AML-193 (cell line): ENCODE data around the gene CATSPERD.

ENCODE experiments used
- DNase-seq, 2 experiments: peaks; one replicate each; lab custom pipeline; 2025; lab: John Stamatoyannopoulos, UW

The CATSPERD gene

GRCh38 chr19:5785423-5785822 is 65.0 kb downstream of the CATSPERD start:
- DNase-seq: no peak

DNA sequence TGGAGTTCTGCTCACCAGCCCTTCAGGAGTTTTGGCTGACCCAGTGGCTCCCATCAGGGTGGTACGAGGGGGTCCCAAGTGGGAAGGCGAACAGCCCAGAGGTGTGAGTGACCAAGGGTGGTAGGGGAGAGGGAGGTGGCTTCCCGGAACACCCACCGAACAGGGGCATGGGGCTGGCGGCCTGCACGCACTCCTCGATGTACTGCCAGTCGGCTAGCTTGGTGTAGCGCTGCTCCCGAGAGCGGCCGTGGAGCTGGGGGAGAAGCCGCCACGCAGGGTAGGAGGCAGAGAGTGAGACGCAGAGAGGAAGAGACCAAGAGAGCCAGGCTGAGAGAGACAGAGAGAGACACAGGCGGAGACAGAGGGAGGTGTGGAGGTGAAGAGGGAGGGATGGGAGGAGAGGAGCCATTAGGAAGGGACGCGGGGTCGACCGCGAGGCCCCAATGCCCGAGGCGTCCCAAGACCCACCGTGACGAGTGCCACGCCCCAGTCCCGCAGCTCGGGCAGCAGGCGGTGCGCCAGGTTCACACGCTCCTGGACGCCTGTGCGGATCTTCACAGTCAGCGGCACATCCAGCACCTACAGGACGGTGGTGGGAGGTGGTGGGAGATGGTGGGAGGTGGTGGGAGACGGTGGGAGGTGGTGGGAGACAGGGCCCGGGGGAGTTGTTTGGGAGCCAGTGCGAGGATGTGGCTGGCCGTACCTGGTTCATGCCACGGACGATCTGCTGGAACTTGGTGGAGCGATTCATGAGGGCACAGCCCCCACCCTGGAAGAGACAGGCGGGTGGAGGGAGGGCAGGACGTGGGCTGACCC is 66.4 kb downstream of the CATSPERD start:
- no peak for DNase-seq

DNA sequence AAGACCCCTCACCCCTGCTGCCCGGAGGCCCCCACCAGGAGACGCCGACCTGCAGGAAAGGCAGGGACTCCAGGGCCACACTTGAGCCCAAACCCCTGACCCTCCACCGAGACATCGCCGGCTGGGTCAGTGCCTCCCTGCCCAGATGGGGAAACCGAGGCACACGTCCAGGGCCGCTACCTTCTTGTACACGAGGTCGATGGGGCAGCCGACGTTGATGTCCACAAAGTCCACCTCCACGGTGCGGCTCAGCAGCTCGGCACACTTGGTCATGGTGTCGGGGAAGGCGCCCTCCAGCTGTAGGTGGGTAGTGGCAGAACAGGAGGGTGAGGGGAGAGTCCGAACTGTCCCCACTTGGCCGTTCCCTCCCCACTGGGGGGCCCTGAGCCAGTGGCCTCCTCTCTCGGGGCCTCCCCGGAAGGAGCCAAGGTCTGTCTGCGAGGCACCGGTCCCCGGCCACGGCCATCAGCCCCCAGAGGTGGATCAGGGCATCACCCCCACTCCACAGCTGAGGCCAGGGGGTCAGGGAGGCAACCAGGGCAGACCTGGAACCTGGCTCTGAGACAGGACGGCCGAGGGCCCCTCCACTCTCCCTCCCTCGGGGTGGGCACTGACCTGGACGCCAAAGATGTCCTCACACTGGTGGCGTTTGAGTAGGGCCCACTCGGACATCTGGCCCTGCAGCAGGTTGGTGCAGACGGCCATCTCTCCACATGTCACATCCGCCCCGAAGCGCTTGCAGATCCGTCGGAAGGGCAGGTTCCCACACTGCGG is 67.2 kb downstream of the CATSPERD start:
- no peak for DNase-seq

DNA sequence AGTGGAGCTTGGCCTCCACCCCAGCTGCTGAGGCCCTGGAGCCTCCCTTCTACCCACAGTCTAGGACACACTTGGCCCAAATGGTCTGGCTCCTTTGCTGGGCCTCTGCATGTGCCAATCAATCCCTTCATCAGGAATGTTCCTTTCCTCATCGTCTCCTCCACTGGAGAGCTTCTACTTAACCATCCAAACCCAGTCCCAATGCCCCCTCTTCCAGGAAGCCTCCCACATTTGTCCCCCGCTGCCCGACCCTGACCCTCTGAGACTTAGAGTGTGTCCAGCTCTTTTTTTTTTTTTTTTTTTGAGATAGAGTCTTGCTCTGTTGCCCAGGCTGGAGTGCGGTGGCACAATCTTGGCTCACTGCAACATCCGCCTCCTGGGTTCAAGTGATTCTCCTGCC is 68.0 kb downstream of the CATSPERD start:
- no peak for DNase-seq

DNA sequence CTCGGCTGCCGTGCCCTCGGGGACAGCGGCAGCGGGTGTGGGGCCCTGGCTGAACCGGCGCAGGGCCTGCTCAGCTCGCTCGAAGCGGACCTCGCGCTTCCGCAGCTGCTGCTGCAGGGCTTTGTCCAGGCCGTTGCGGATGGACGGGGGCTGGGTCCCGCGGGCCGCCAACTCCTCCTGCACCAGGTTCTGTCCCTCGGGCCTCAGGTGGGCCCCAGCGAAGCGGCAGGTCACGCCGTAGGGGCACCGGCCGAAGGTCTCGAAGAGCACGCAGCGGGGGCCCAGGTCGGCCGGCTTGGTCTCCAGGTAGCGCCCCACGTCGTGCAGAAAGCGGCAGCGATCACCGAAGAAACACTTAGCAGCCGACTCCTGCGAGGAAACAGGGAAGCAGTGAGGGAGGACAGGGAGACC is 68.9 kb downstream of the CATSPERD start:
- no peak for DNase-seq

DNA sequence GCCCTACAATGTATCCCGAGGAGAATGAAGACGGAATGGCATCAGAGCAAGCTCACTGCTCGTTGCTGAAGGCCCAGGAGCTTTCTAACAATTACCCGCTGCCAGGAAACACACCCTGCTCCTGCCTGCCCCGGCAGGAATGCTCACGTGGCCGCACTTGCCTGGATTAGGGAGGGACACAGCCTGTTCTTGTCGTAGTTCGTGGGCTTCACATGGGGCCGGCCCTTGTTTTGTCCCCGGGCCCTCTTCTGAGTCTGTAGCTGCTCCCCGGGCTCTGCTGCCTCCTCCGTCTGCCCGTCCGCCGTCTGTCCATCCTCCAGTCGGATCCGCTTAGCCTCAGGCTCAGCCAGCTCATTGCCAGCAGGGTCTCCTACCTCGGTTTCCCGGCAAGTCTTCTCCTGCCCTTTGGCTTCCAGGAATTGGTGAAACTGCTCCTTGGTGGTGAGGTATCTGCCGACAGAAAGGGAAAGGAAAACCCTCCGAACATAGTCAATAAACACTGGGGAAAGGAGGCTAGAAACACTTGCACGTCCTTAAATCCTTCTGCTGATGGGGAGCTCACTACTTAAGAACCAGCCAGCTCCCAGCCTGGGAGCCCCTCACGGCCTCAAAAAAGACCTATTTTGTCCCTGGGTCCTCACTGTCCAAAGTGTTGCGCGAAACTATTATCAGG is 69.6 kb downstream of the CATSPERD start:
- DNase-seq: no peak

- DNase-seq: peak; percentile 92 to 95
These were observed 70.4 kb downstream of the CATSPERD start, which contains the start of gene DUS3L for GRCh38 chr19:5790559-5791520. Gene DUS3L (minus strand): TSS chr19:5791163. CDS start chr19:5791141, 22 bp downstream.

- no peak for DNase-seq
These were observed 71.8 kb downstream of the CATSPERD start for GRCh38 chr19:5792224-5792623.

GRCh38 chr19:5793188-5793587 is 72.8 kb downstream of the CATSPERD start:
- no peak for DNase-seq

DNA sequence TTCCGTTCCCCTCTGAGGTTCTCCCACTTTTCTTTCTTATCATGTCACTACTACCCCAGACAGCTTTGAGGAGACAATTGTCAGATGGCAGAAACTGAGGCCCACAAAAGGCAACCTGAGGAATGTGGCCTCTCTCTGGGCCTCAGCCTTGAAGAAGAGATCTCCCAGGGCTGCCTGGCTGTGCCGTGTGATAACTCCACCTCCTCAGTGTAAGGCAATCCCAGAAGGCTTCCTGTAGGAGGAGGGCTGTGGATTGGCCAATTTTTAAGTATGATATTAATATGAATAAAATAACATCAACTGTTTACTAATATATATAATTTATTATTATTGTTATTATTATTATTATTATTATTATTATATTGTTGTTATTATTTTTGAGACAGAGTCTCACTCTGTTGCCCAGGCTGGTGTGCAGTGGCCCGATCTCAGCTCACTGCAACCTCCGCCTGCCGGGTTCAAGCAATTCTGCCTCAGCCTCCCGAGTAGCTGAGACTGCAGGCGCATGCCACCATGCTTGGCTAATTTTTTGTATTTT is 75.0 kb downstream of the CATSPERD start:
- DNase-seq: no peak

GRCh38 chr19:5798244-5798643 is 77.8 kb downstream of the CATSPERD start:
- no peak for DNase-seq

- no peak for DNase-seq
These were observed 79.1 kb downstream of the CATSPERD start for GRCh38 chr19:5799247-5800241.

DNA sequence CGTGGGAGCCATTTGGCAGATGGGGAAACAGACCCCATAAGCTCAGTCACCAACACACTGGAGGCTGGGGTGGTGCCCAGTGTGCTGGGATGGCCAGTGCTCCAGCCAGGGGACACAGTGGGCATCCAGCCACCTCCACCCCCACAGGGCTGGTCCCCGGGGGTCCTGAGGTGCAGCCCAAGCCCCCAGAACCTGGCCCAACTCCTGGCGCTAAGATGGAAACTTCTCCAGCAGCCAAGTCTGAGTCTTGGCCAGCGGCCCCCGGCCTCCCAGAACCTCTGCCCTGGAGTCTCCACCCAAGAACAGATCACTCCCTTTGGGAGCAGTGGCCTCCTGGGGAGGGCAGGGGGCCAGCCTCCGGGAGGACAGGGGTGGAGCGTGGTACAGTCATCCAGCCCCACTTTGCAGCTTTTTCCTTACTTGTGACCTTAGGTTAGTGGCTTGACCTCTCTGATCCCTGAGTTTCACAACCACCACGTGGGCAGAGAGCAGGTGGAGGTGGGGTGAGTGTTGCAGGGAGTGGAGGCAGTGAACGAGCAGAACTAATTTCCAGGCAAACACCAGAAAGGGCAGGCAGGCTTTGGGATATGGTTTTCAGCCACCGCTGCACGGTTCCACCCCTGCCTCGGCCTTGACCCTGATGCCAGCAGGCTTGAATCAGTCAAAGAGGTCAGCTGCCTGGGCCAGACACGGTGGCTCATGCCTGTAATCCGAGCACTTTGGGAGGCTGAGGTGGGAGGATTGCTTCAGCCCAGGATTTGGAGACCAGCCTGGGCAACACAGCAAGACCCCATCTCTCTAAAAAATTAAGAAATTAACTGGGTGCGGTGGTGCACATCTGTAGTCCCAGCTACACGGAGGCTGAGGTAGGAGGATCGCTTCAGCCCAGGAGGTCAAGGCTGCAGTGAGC is 80.2 kb downstream of the CATSPERD start:
- no peak for DNase-seq

DNA sequence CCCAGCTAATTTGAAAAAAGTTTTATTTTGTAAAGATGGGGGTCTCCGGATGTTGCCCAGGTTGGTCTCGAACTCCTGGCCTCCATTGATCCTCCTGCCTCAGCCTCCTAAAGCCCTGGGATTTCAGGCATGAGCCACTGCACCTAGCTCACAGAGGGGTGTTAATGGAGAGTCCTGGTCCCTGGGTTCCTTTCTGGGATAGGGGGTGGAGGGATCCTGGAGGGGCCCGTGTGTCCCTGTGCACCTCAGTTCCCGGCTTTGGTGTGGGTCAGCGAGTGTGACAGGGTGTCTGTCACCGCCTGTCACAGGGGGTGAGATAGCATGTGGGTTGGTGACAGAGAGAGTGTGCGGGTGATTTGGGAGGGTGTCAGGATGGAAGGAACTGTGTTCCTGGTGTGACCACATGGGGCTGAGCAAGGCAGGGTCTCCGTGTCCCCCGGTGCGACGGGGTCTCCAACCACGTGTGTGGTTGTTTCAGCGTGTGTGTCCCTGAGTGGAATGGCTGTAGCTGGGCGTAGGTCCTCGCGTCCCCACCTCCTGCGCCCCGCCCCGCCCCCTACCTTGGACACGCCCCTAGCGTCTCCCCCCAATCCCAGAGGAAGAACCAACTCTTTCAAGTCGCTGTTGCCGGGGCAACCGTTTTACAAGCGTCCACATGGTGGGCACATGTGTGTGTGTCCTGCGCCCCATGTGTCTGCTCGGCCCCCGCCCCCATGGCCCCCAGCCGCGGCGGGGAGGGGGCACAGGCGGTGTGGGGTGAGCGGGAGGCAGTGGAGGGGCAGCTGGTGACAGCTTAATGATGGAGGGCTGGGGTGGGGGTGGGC is 81.6 kb downstream of the CATSPERD start:
- no peak for DNase-seq

DNA sequence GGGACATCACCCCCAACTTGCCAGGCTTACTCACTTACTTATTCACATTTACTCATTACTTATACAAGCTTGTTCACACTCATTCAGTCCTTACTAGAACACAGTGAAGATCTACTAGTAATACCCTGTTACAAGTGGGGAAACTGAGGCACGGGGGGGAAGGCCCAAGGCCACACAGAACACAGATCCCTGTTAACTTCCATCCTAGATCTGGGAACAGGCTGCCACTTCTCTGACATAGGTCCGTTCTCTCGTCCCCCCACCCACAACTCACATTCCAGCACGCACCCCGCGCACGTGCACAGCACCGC is 83.0 kb downstream of the CATSPERD start:
- DNase-seq: no peak

- DNase-seq: peak; percentile 87 to 89
These were observed 83.5 kb downstream of the CATSPERD start for GRCh38 chr19:5803752-5804515.
